Neural cell (in vitro differentiated cells): ENCODE data around the gene EMD. TPM values are rescaled to one million over a fixed set of nuclear protein-coding genes. Genes with fewer than 3 reads are reported as not detected.
A peak's percentile ranks its signal among the peaks of the same experiment; 100 is the strongest.

Experiments used
- H2AFZ ChIP-seq: fragments of 200-600, 300-800 bp; sonication (generic), shearing (Covaris generic); 2 replicates; pipeline ENCODE4 v1.6.0; 2014; ENCODE audit warnings: low read depth, mild to moderate bottlenecking, antibody characterized with exemption, low read length, moderate library complexity
- H3F3A ChIP-seq: fragments of 200-600 bp; shearing (Covaris generic); 2 replicates; pipeline ENCODE4 v1.6.1; 2016; ENCODE audit warnings: mild to moderate bottlenecking, moderate library complexity, mixed read lengths, antibody characterized with exemption, low read length; ENCODE audit not compliant: insufficient read depth, poor library complexity, severe bottlenecking
- H3K27ac ChIP-seq: fragments of 200-600, 300-800 bp; sonication (generic), shearing (Covaris generic); 2 replicates; pipeline ENCODE4 v1.5.1; 2014; ENCODE audit warnings: mild to moderate bottlenecking, low read length, moderate library complexity
- H3K27me3 ChIP-seq: fragments of 300-800, 200-600 bp; sonication (generic), shearing (Covaris generic); 2 replicates; pipeline ENCODE4 v1.6.0; 2014; ENCODE audit warnings: mild to moderate bottlenecking, low read depth, low read length, moderate library complexity; ENCODE audit not compliant: insufficient read depth
- H3K36me3 ChIP-seq: fragments of 300-800, 200-600 bp; sonication (generic), shearing (Covaris generic); 2 replicates; pipeline ENCODE4 v1.5.1; 2014; ENCODE audit warnings: mild to moderate bottlenecking, antibody characterized with exemption, low read length, moderate library complexity; ENCODE audit not compliant: insufficient read depth
- H3K4me2 ChIP-seq: fragments of 300-800, 200-600 bp; sonication (generic), shearing (Covaris generic); 2 replicates; pipeline ENCODE4 v1.6.0; 2014; ENCODE audit warnings: mild to moderate bottlenecking, low read length
- H3K4me3 ChIP-seq: fragments of 300-800, 200-600 bp; sonication (generic), shearing (Covaris generic); 2 replicates; pipeline ENCODE4 v1.5.1; 2014; ENCODE audit warnings: mild to moderate bottlenecking, low read length, moderate library complexity
- H3K79me2 ChIP-seq: fragments of 200-600 bp; shearing (Covaris generic); replicated peaks from 2 replicates; pipeline ENCODE4 v1.6.0; 2014; ENCODE audit warnings: mild to moderate bottlenecking, low read length, moderate library complexity; ENCODE audit not compliant: insufficient read depth
- H3K9ac ChIP-seq: fragments of 300-800, 200-600 bp; sonication (generic), shearing (Covaris generic); 2 replicates; pipeline ENCODE4 v1.6.1; 2016; ENCODE audit warnings: mild to moderate bottlenecking, low read length, mixed read lengths
- H3K9me2 ChIP-seq: fragments of 200-600 bp; shearing (Covaris generic); 2 replicates; pipeline ENCODE4 v1.6.1; 2016; ENCODE audit warnings: mild to moderate bottlenecking, low read length, mixed read lengths; ENCODE audit not compliant: insufficient read depth
- H3K9me3 ChIP-seq: fragments of 200-600, 300-800 bp; sonication (generic), shearing (Covaris generic); 2 replicates; pipeline ENCODE4 v1.6.1; 2016; ENCODE audit warnings: mild to moderate bottlenecking, mixed run types, low read length, moderate library complexity, mixed read lengths
- H4K20me1 ChIP-seq: fragments of 200-600 bp; shearing (Covaris generic); 2 replicates; pipeline ENCODE4 v1.6.1; 2016; ENCODE audit warnings: mild to moderate bottlenecking, mixed run types; ENCODE audit not compliant: insufficient read depth
- EP300 ChIP-seq: fragments of 450-650 bp; conservative IDR thresholded peaks from 2 replicates; pipeline ENCODE4 v1.6.1; 2014; ENCODE audit warnings: antibody characterized with exemption, mild to moderate bottlenecking, moderate library complexity; ENCODE audit not compliant: poor library complexity, severe bottlenecking
- EZH2 ChIP-seq: fragments of 200-600, 300-800 bp; shearing (Covaris generic), sonication (generic); IDR thresholded peaks from 2 replicates; pipeline ENCODE4 v1.6.1; 2014; ENCODE audit warnings: antibody characterized with exemption, low read length, borderline replicate concordance, mild to moderate bottlenecking; ENCODE audit not compliant: insufficient read depth, poor library complexity, severe bottlenecking
- MXI1 ChIP-seq: fragments of 450-650 bp; conservative IDR thresholded peaks from 2 replicates; pipeline ENCODE4 v1.6.1; 2014; ENCODE audit warnings: antibody characterized with exemption, mild to moderate bottlenecking; ENCODE audit not compliant: poor library complexity, severe bottlenecking
- POLR2AphosphoS5 ChIP-seq: IDR thresholded peaks from 2 replicates; pipeline ENCODE4 v1.6.1; 2012
- RAD21 ChIP-seq: fragments of 450-650 bp; conservative IDR thresholded peaks from 2 replicates; pipeline ENCODE4 v1.6.1; 2014; ENCODE audit warnings: antibody characterized with exemption, mild to moderate bottlenecking, moderate library complexity
- SMC3 ChIP-seq: fragments of 450-650 bp; conservative IDR thresholded peaks from 2 replicates; pipeline ENCODE4 v1.6.1; 2014; ENCODE audit warnings: antibody characterized with exemption, mild to moderate bottlenecking, moderate library complexity; ENCODE audit not compliant: poor library complexity
- TAF1 ChIP-seq: IDR thresholded peaks from 2 replicates; pipeline ENCODE4 v1.6.1; 2012; ENCODE audit warnings: low read depth
- polyA plus RNA-seq: library from polyadenylated mRNA; depleted of rRNA; stranded (reverse); fragments of >200 nt; gene quantifications from 2 replicates; pipeline ENCODE4 v1.2.3, GENCODE V29; 2014
- TF ChIP-seq, protein P1 (sequence below): fragments of 450-650 bp; IDR thresholded peaks from 2 replicates; pipeline ENCODE4 v1.5.1; 2014; ENCODE audit warnings: antibody characterized with exemption, mild to moderate bottlenecking, moderate library complexity; ENCODE audit not compliant: poor library complexity, severe bottlenecking
- TF ChIP-seq, protein P2 (sequence below): IDR thresholded peaks from 2 replicates; pipeline ENCODE4 v1.6.1; 2012; ENCODE audit warnings: borderline replicate concordance

The EMD gene
- polyA plus RNA-seq, 1 donor from 2014 or later = 67.9 TPM

DNA sequence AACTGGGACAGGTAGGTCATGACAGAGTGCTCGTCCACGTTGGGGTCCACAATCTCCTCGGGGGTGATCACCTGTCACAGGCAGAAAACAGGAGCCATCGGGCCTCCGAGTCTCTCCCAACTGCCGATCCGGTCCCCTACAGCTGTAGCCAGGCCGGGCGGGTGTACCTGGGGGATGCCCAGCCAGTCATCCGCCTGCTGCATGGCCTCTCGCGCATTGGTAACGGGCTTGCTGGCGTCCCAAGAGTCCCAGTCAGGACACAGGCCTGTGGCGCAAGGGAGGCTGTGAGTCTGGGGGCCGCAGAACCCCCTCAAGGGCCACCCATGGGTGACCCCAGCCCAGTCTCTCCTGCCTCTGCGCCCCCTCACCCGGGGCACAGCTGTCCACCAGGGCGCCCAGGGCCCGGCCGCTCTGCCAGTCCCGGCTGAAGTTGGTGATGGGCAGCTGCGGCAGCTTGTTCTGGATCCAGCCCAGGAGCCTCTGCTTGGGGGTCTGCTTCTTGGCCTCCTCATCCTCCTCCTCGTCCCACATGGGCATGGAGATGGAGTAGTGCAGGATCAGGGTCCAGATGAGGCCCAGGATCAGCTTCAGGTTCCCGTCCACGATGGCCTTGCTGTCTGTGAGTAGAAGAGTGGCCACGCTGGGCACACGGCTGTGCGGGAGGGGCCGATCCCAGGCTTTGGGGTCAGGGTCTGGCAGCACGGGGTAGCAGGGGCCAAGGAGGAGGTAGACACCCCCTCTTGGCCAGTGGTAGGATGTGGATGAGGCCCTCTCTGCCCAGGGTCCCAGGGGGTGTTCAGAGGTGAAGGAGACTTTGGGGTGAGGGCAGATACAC, 11.4 kb upstream of the EMD start:
- Histone ChIP-seq H3F3A (no peaks in the 10 kb centered on the region), H3K9me3 (no peaks in the 10 kb centered on the region), H2AFZ (no peak overlapping the region), H4K20me1 (no peaks in the 10 kb centered on the region), H3K79me2 (peaks cover 26% of the 10 kb centered on the region), H3K9me2 (no peaks in the 10 kb centered on the region), H3K36me3 (no peaks in the 10 kb centered on the region), H3K27me3 (no peaks in the 10 kb centered on the region), H3K4me3 (peak overlapping the region; percentile 84), H3K4me2 (no peak overlapping the region), H3K9ac (peak overlapping the region; percentile 89), H3K27ac (no peak overlapping the region)
- TF ChIP-seq, protein P1, sequence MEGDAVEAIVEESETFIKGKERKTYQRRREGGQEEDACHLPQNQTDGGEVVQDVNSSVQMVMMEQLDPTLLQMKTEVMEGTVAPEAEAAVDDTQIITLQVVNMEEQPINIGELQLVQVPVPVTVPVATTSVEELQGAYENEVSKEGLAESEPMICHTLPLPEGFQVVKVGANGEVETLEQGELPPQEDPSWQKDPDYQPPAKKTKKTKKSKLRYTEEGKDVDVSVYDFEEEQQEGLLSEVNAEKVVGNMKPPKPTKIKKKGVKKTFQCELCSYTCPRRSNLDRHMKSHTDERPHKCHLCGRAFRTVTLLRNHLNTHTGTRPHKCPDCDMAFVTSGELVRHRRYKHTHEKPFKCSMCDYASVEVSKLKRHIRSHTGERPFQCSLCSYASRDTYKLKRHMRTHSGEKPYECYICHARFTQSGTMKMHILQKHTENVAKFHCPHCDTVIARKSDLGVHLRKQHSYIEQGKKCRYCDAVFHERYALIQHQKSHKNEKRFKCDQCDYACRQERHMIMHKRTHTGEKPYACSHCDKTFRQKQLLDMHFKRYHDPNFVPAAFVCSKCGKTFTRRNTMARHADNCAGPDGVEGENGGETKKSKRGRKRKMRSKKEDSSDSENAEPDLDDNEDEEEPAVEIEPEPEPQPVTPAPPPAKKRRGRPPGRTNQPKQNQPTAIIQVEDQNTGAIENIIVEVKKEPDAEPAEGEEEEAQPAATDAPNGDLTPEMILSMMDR = no peak
- TF ChIP-seq, protein P2, sequence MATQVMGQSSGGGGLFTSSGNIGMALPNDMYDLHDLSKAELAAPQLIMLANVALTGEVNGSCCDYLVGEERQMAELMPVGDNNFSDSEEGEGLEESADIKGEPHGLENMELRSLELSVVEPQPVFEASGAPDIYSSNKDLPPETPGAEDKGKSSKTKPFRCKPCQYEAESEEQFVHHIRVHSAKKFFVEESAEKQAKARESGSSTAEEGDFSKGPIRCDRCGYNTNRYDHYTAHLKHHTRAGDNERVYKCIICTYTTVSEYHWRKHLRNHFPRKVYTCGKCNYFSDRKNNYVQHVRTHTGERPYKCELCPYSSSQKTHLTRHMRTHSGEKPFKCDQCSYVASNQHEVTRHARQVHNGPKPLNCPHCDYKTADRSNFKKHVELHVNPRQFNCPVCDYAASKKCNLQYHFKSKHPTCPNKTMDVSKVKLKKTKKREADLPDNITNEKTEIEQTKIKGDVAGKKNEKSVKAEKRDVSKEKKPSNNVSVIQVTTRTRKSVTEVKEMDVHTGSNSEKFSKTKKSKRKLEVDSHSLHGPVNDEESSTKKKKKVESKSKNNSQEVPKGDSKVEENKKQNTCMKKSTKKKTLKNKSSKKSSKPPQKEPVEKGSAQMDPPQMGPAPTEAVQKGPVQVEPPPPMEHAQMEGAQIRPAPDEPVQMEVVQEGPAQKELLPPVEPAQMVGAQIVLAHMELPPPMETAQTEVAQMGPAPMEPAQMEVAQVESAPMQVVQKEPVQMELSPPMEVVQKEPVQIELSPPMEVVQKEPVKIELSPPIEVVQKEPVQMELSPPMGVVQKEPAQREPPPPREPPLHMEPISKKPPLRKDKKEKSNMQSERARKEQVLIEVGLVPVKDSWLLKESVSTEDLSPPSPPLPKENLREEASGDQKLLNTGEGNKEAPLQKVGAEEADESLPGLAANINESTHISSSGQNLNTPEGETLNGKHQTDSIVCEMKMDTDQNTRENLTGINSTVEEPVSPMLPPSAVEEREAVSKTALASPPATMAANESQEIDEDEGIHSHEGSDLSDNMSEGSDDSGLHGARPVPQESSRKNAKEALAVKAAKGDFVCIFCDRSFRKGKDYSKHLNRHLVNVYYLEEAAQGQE = no peak
- TF ChIP-seq SMC3 (no peak), MXI1 (no peak), POLR2AphosphoS5 (no peak)

DNA sequence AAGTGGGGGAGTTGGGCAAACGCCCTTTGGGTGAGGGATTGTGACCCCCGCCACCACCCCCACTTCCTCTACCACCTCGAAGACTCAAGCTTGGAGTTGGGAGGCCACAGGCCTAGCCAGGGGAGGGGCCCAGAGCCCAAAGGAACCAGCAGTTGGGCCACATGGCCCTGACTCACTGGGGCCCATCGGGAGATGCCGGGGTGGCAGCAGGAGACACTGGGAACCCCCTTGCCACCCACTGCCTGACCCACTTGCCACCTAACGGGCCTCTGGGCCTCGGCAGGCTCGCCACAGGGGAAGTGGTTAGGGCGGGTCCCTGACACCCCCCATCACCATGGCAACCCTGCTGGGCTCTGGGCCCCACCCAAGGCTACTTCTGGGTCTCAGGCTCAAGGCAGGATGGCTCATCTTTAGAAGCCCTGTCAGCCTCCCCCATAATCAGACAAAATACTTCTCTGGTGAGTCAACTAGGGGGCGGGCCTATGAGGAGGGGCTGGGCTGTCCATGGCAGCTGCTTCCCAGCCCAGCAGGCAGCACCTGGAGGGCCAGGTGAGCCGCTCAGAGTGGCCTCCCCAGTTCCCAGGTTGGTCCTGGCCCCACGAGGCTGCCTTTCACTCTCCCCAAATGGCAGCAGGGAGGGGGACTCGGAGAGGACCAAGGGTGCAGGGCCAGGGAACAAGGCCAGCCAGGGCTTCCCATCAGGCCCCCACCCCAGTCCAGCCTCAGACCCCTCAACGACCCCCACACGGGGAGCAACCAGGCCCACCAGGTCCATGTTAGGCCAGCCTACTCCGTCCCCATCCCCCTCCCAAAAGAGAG, 10.3 kb upstream of the EMD start:
- no peak for TF ChIP-seq SMC3
- no peak for TF ChIP-seq POLR2AphosphoS5
- no peak for TF ChIP-seq EZH2
- TF ChIP-seq RAD21 = no peak
- TF ChIP-seq MXI1 = no peak
- TF ChIP-seq, protein P1 = no peak
- no peak for TF ChIP-seq TAF1
- TF ChIP-seq EP300 = no peak
- TF ChIP-seq, protein P2 = no peak
- Histone ChIP-seq H3K4me3 (peak overlapping the region; percentile 84), H4K20me1 (no peaks in the 10 kb centered on the region), H2AFZ (no peak overlapping the region), H3K27ac (peak overlapping the region; percentile 85), H3K9me2 (no peaks in the 10 kb centered on the region), H3K9ac (peak overlapping the region; percentile 89), H3K36me3 (no peaks in the 10 kb centered on the region), H3K79me2 (peaks cover 26% of the 10 kb centered on the region), H3K4me2 (no peak overlapping the region), H3K9me3 (no peaks in the 10 kb centered on the region), H3F3A (no peaks in the 10 kb centered on the region), H3K27me3 (no peaks in the 10 kb centered on the region)
